GM04503 (cell line): ENCODE measurements around the gene SHANK1.

ENCODE experiments used
- DNase-seq: peaks from one replicate; pipeline ENCODE4 v3.0.0-alpha.2; 2012; ENCODE audit warnings: low read depth

SHANK1 gene

GRCh38 chr19:50686310-50687032 lies 33.1 kb downstream of the SHANK1 start:
- DNase-seq: no peak

GRCh38 chr19:50679177-50680125 lies 40.2 kb downstream of the SHANK1 start:
- DNase-seq: no peak

- no peak for DNase-seq
Observed at GRCh38 chr19:50678323-50678722, 41.3 kb downstream of the SHANK1 start.

GRCh38 chr19:50677636-50678035 lies 42.0 kb downstream of the SHANK1 start:
- no peak for DNase-seq

GRCh38 chr19:50676625-50677197 lies 42.9 kb downstream of the SHANK1 start:
- no peak for DNase-seq

GRCh38 chr19:50673118-50673517 lies 46.5 kb downstream of the SHANK1 start:
- no peak for DNase-seq

- no peak for DNase-seq
Observed at GRCh38 chr19:50670102-50670380, 49.6 kb downstream of the SHANK1 start.

- DNase-seq: no peak
Observed at GRCh38 chr19:50669302-50670101, 50.1 kb downstream of the SHANK1 start.

GRCh38 chr19:50668879-50669278 lies 50.7 kb downstream of the SHANK1 start:
- no peak for DNase-seq

- no peak for DNase-seq
Observed at GRCh38 chr19:50668416-50668815, 51.2 kb downstream of the SHANK1 start.

- DNase-seq: no peak
Observed at GRCh38 chr19:50667759-50668231, 51.8 kb downstream of the SHANK1 start.

GRCh38 chr19:50667177-50667758 lies 52.3 kb downstream of the SHANK1 start:
- no peak for DNase-seq

GRCh38 chr19:50666346-50667176 lies 53.0 kb downstream of the SHANK1 start:
- DNase-seq: no peak

- no peak for DNase-seq
Observed at GRCh38 chr19:50664204-50664603, 55.4 kb downstream of the SHANK1 start.

- no peak for DNase-seq
Observed at GRCh38 chr19:50663482-50663790, 56.2 kb downstream of the SHANK1 start.

- no peak for DNase-seq
Observed at GRCh38 chr19:50662651-50663481, 56.7 kb downstream of the SHANK1 start.

GRCh38 chr19:50661766-50662650 lies 57.6 kb downstream of the SHANK1 start:
- DNase-seq: no peak

GRCh38 chr19:50661023-50661422 lies 58.6 kb downstream of the SHANK1 start:
- DNase-seq: no peak

GRCh38 chr19:50660088-50660366 lies 59.6 kb downstream of the SHANK1 start:
- no peak for DNase-seq
